Transverse colon (tissue), 4 donors: ENCODE data around the gene NFS1. TPM values are rescaled to one million over a fixed set of nuclear protein-coding genes. Genes with fewer than 3 reads are reported as not detected.

Experiments
- DNase-seq: peaks from one replicate; pipeline ENCODE4 v3.0.0-alpha.2; 2019
- H3K27ac ChIP-seq, 4 donors: fragments of 200-600 bp; sonication (generic); 2 replicates each; pipeline ENCODE4 v1.5.1; 2016 to 2018; ENCODE audit warnings: inconsistent platforms in 4 of 4
- H3K27me3 ChIP-seq: fragments of 200-600 bp; sonication (generic); 2 replicates; pipeline ENCODE4 v1.5.1; 2017; ENCODE audit warnings: inconsistent platforms
- H3K36me3 ChIP-seq, 4 donors: fragments of 200-600 bp; sonication (generic); 2 replicates each; pipeline ENCODE4 v1.5.1; 2017 to 2019; ENCODE audit warnings: inconsistent platforms in 4 of 4
- H3K4me1 ChIP-seq, 4 donors: fragments of 200-600 bp; sonication (generic); 2 replicates each; pipeline ENCODE4 v1.5.1; 2017 to 2020; ENCODE audit warnings: inconsistent platforms in 4 of 4
- H3K4me3 ChIP-seq, 4 donors: fragments of 200-600 bp; sonication (generic); 1 replicate in 1 of 4; 2 replicates in 3 of 4; pipeline versions ENCODE4 v1.5.1 to v1.6.1; 2017 to 2019; ENCODE audit warnings: inconsistent platforms in 4 of 4
- H3K9me3 ChIP-seq, 2 donors: fragments of 200-600 bp; sonication (generic); 2 replicates each; pipeline ENCODE4 v1.5.1; 2017 to 2019; ENCODE audit warnings: inconsistent platforms in 2 of 2
- CTCF ChIP-seq, 5 experiments: fragments of 200-600 bp in 3 of 5; fragments of 450-650 bp in 2 of 5; sonication (generic) in 3 of 5; IDR thresholded peaks; 1 replicate in 2 of 5; 2 replicates in 3 of 5; pipeline ENCODE4 v1.5.1; 2016 to 2017; ENCODE audit warnings: antibody characterized with exemption in 5 of 5, inconsistent platforms in 3 of 5, mild to moderate bottlenecking in 2 of 5, moderate library complexity in 1 of 5
- EP300 ChIP-seq: sonication (generic); formaldehyde crosslinking; IDR thresholded peaks from one replicate; pipeline ENCODE4 v1.6.1; 2017; ENCODE audit warnings: antibody characterized with exemption, low read depth
- POLR2A ChIP-seq: fragments of 450-650 bp; IDR thresholded peaks from one replicate; pipeline ENCODE4 v1.6.1; 2016; ENCODE audit warnings: antibody characterized with exemption, mild to moderate bottlenecking, moderate library complexity
- POLR2AphosphoS5 ChIP-seq, 3 donors: sonication (generic); formaldehyde crosslinking; IDR thresholded peaks; one replicate each; pipeline ENCODE4 v1.6.1; 2016; ENCODE audit warnings: antibody characterized with exemption in 3 of 3
- WGBS, 2 donors: methylation state at CpG; one replicate each; pipeline ENCODE4 v1.1.5; 2018; ENCODE audit warnings: low coverage in 1 of 2; 5-methylcytosine and 5-hydroxymethylcytosine counted together
- in situ Hi-C, 4 donors: fragments of 200-750 bp; cut with MboI; loops; one replicate each; pipeline versions ENCODE4 v1.15.0 to v1.15.1; 2017; ENCODE audit warnings: low sequenced_read_pairs in 3 of 4, low pct_ligation_motif_present in 1 of 4, low pct_unique_long_range_greater_than_20kb in 1 of 4
- intact Hi-C: fragments of 100-400 bp; cut with DNase I; formaldehyde crosslinking; loops from one replicate; pipeline ENCODE4 v1.15.1; 2023; ENCODE audit warnings: low total_unique reads
- total RNA-seq, 4 donors: library from RNA; depleted of rRNA; stranded (reverse); fragments of >200 nt; gene quantifications; one replicate each; pipeline ENCODE4 v1.1.0, GENCODE V29; 2016

The NFS1 gene
- total RNA-seq, 4 donors from 2014 or later, result 28.4 to 54.1 (median 42.0) TPM

- Histone ChIP-seq H3K36me3 (peaks cover 0 to 98% (median 44%) of the 10 kb centered on the region in 4 donors), H3K27me3 (no peaks in the 10 kb centered on the region), H3K27ac (peak overlapping the region in 1 of 4 donors; percentile 17), H3K4me1 (peaks cover 20 to 85% (median 62%) of the 10 kb centered on the region in 4 donors), H3K9me3 (no peaks in the 10 kb centered on the region), H3K4me3 (no peak overlapping the region)
- no peak for TF ChIP-seq CTCF (IDR thresholded peaks at IDR 0.05)
- no peak for TF ChIP-seq POLR2A
- no peak for TF ChIP-seq POLR2AphosphoS5 (IDR thresholded peaks at IDR 0.05)
- no peak for TF ChIP-seq EP300
- DNase-seq, result no peak
- in situ Hi-C loops (no loop called here), intact Hi-C loops (no loop called here)
Observed at GRCh38 chr20:35734374-35734773, 35.2 kb upstream of the NFS1 start.

- intact Hi-C loops (no loop called here), in situ Hi-C loops (no loop called here)
- H3K9me3 ChIP-seq, result no peaks in the 10 kb centered on the region
- H3K4me3 ChIP-seq, result no peak overlapping the region
- DNase-seq, result no peak
- peaks cover 13 to 74% (median 52%) of the 10 kb centered on the region in 4 donors for H3K4me1 ChIP-seq
- peaks cover 0 to 98% (median 43%) of the 10 kb centered on the region in 4 donors for H3K36me3 ChIP-seq
- 29 to 41% methylated on average over 1 of the region's 1 CpG for WGBS, 2 donors
- H3K27me3 ChIP-seq, result no peaks in the 10 kb centered on the region
- TF ChIP-seq CTCF (IDR thresholded peaks at IDR 0.05), result no peak
- TF ChIP-seq EP300, result no peak
- TF ChIP-seq POLR2AphosphoS5 (IDR thresholded peaks at IDR 0.05), result no peak
- no peak for TF ChIP-seq POLR2A
- H3K27ac ChIP-seq, result no peak overlapping the region
Observed at GRCh38 chr20:35732644-35732982, 33.5 kb upstream of the NFS1 start.

GRCh38 chr20:35731862-35732643 is 32.9 kb upstream of the NFS1 start:
- 87 to 91% methylated on average over 14 to 24 of the region's 24 CpGs for WGBS, 2 donors
- DNase-seq, result no peak
- intact Hi-C loops (no loop called here), in situ Hi-C loops (no loop called here)
- H3K27me3 ChIP-seq, result no peaks in the 10 kb centered on the region
- H3K4me1 ChIP-seq, result peaks cover 13 to 73% (median 50%) of the 10 kb centered on the region in 4 donors
- no peaks in the 10 kb centered on the region for H3K9me3 ChIP-seq
- H3K4me3 ChIP-seq, result no peak overlapping the region
- TF ChIP-seq EP300 (no peak), POLR2AphosphoS5 (IDR thresholded peaks at IDR 0.05) (no peak), POLR2A (no peak), CTCF (IDR thresholded peaks at IDR 0.05) (no peak)
- H3K27ac ChIP-seq, result no peak overlapping the region
- H3K36me3 ChIP-seq, result peaks cover 0 to 98% (median 42%) of the 10 kb centered on the region in 4 donors

GRCh38 chr20:35731469-35731788 is 32.3 kb upstream of the NFS1 start:
- H3K36me3 ChIP-seq, result peaks cover 0 to 98% (median 43%) of the 10 kb centered on the region in 4 donors

More at GRCh38 chr20:35731469-35731788, 32.3 kb upstream of the NFS1 start:
- 58 to 60% methylated on average over 2 of the region's 2 CpGs for WGBS, 2 donors
- peaks cover 9 to 66% (median 44%) of the 10 kb centered on the region in 4 donors for H3K4me1 ChIP-seq
- H3K27ac ChIP-seq, result no peak overlapping the region
- in situ Hi-C loops, result no loop called here
- no peak for DNase-seq
- H3K27me3 ChIP-seq, result no peaks in the 10 kb centered on the region
- intact Hi-C loops, result no loop called here
- TF ChIP-seq POLR2AphosphoS5 (IDR thresholded peaks at IDR 0.05) (no peak), EP300 (no peak)
- H3K9me3 ChIP-seq, result no peaks in the 10 kb centered on the region
- H3K4me3 ChIP-seq, result no peak overlapping the region
